CD4-positive, alpha-beta T cell treated with Interleukin-2 at 100 ng/mL for 4 hours (primary cell): Measurements from ENCODE around the gene F12.

ENCODE experiments used
- DNase-seq: peaks from one replicate; pipeline ENCODE4 v3.0.0-alpha.2; 2020; ENCODE audit warnings: low spot score

F12 gene

DNA sequence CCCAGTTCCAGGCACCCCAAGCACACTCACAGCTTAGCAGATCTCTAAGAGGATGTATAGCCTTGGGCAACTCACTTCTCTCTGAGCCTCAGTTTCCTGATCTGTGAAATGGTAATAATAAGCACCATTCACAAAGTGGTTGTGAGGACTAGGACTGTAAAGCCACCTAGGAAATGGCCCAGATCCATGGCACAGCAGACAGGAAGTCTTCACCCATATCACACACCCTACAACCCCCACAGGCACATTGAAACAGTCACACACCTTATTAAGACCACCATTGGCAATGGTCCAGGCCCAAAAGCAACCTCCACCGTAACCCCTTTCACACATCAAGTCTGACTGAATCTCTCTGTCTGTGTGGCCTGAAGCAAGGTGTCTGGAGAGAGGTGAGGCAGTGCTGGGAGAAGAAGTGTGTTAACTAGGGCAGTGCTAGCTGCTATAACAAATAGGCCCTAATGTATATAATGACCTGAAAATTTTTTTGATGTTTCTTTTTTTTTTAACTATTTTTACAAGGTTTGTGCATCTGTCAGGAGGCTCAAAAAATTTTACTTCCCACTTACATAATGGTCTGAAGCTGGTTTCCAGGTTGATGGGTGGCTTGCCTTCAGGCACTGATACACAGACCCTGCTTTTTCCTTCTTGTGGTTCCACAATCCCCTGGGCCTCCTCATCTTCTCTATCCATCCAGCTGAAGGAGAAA is 54.0 kb downstream of the F12 start:
- DNase-seq: no peak

DNA sequence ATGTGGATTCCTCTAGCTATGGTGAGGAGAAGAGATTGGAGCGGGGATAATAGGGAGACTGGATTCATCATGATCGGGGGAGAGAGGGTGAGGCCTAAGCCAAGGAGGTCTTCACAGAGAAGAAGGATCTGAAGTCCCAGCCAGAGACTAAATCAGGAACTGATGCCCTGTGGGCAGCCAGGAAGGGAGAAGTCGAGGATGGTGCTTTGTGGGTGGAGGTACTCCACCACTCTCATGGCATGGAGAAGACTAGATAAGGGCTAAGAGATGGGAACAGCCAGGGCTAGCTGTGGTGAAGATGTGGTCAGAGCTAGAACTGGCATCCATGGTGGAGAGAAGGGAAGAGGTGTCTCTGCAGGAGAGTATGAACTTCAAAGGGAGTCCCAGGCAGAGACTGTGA is 54.7 kb downstream of the F12 start:
- no peak for DNase-seq

GRCh38 chr5:177354256-177354655 is 55.1 kb downstream of the F12 start:
- DNase-seq: no peak

DNA sequence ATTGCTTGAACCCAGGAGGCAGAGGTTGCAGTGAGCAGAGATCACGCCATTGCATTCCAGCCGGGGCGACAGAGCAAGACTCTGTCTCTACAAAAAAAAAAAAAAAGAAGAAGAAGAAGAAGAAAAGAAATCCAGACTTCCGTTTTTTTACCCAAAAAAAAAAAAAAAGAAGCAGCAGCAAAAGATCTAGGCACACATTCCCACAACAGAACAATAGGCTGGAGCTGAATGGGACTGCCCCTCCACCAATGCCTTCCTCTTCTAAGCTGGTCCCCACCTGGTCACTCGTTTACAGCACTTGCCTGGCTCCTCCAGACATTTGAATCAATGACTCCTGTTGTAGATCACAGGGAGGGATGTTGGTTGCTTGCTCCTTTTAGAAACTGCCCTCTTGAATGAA is 56.3 kb downstream of the F12 start:
- DNase-seq: no peak
